H1 (cell line): Measurements from ENCODE around the gene TMEM108. TPM values are rescaled to one million over a fixed set of nuclear protein-coding genes. Genes with fewer than 3 reads are reported as not detected.

Source experiments
- CTCF ChIA-PET: fragments of 300-600 bp; sonication (Branson Sonifier 250); formaldehyde crosslinking; loops from one replicate; lab custom pipeline; 2021; ENCODE audit not compliant: partially characterized antibody; lab: Charles Lee
- POLR2A ChIA-PET: fragments of 300-600 bp; sonication (Branson Sonifier 250); formaldehyde crosslinking; loops from one replicate; lab custom pipeline; 2021; ENCODE audit warnings: inconsistent platforms; ENCODE audit not compliant: partially characterized antibody; lab: Charles Lee
- DNase-seq, 2 experiments: peaks; one replicate each; pipeline versions ENCODE4 v3.0.0 to v3.0.0-alpha.2; 2010 to 2022; ENCODE audit warnings: low spot score in 2 of 2, low read depth in 1 of 2, mixed read lengths in 1 of 2
- FAIRE-seq: peaks from 2 replicates; lab custom pipeline; 2011; peaks lifted over from hg19 to GRCh38; lab: Jason Lieb, UNC
- H2AFZ ChIP-seq: 2 replicates; pipeline ENCODE4 v1.8.1; 2012; ENCODE audit warnings: low read length, inconsistent platforms
- H2AK5ac ChIP-seq: 2 replicates; pipeline ENCODE4 v1.6.1; 2013; ENCODE audit warnings: low read depth, low read length
- H2BK120ac ChIP-seq: replicated peaks from 2 replicates; pipeline ENCODE3; 2013; ENCODE audit warnings: low read depth, low read length, inconsistent platforms
- H2BK12ac ChIP-seq: 2 replicates; pipeline ENCODE4 v1.6.1; 2013; ENCODE audit warnings: low read depth, low read length
- H2BK15ac ChIP-seq: 2 replicates; pipeline ENCODE4 v1.6.1; 2013; ENCODE audit warnings: low read length
- H2BK20ac ChIP-seq: 2 replicates; pipeline ENCODE4 v1.6.1; 2013; ENCODE audit warnings: low read length
- H2BK5ac ChIP-seq: 2 replicates; pipeline ENCODE4 v1.6.1; 2013; ENCODE audit warnings: low read depth, low read length
- H3K14ac ChIP-seq: 2 replicates; pipeline ENCODE4 v1.6.1; 2013; ENCODE audit warnings: inconsistent platforms; ENCODE audit not compliant: insufficient read length
- H3K18ac ChIP-seq: 2 replicates; pipeline ENCODE4 v1.6.1; 2013; ENCODE audit warnings: low read length; ENCODE audit errors: extremely low read depth
- H3K23ac ChIP-seq: 2 replicates; pipeline ENCODE4 v1.6.1; 2013; ENCODE audit warnings: inconsistent platforms; ENCODE audit not compliant: insufficient read length
- H3K23me2 ChIP-seq: 2 replicates; pipeline ENCODE4 v1.6.1; 2013; ENCODE audit warnings: low read depth, low read length
- H3K27ac ChIP-seq: 2 replicates; pipeline ENCODE4 v1.6.1; 2011; ENCODE audit warnings: low read depth, low read length, inconsistent platforms
- H3K27me3 ChIP-seq, 4 experiments: replicated peaks in 1 of 4; 1 replicate in 1 of 4; 2 replicates in 3 of 4; pipeline versions ENCODE4 v1.6.1 to v1.8.1; 2011 to 2013; ENCODE audit warnings: low read length in 3 of 4, mild to moderate bottlenecking in 3 of 4, inconsistent platforms in 2 of 4, mixed read lengths in 2 of 4, moderate library complexity in 1 of 4; ENCODE audit not compliant: control insufficient read depth in 3 of 4, insufficient read depth in 3 of 4; ENCODE audit errors: extremely low read depth in 1 of 4
- H3K36me3 ChIP-seq, 4 experiments: 2 replicates each; pipeline versions ENCODE4 v1.6.1 to v1.8.1; 2011 to 2013; ENCODE audit warnings: mild to moderate bottlenecking in 4 of 4, low read length in 3 of 4, moderate library complexity in 2 of 4, control low read depth in 1 of 4, inconsistent platforms in 1 of 4; ENCODE audit not compliant: insufficient read depth in 4 of 4, control insufficient read depth in 2 of 4
- H3K4ac ChIP-seq: replicated peaks from 2 replicates; pipeline ENCODE3; 2013; ENCODE audit warnings: low read length, low read depth, mixed read lengths, inconsistent platforms; ENCODE audit not compliant: insufficient read length
- H3K4me1 ChIP-seq, 4 experiments: replicated peaks in 1 of 4; 1 replicate in 1 of 4; 2 replicates in 3 of 4; pipeline versions ENCODE4 v1.6.1 to v1.8.1; 2011 to 2013; ENCODE audit warnings: low read length in 3 of 4, inconsistent platforms in 2 of 4, mixed read lengths in 1 of 4; ENCODE audit not compliant: insufficient read depth in 4 of 4, control insufficient read depth in 3 of 4
- H3K4me2 ChIP-seq, 2 experiments: 2 replicates each; pipeline versions ENCODE4 v1.6.1 to v1.8.1; 2011 to 2013; ENCODE audit warnings: low read depth in 2 of 2, low read length in 2 of 2, control low read depth in 1 of 2, inconsistent platforms in 1 of 2, mild to moderate bottlenecking in 1 of 2; ENCODE audit not compliant: insufficient read depth in 1 of 2
- H3K4me3 ChIP-seq, 4 experiments: fragments of 200-600, 300-600 bp in 1 of 4; sonication (generic), shearing (Covaris generic), sonication (Bioruptor Twin) in 1 of 4; 2 replicates each; pipeline versions ENCODE4 v1.5.1 to v1.8.1; 2011 to 2016; ENCODE audit warnings: low read length in 4 of 4, low read depth in 3 of 4, control low read depth in 2 of 4, inconsistent platforms in 2 of 4, mild to moderate bottlenecking in 2 of 4, mixed read lengths in 1 of 4, moderate library complexity in 1 of 4; ENCODE audit not compliant: insufficient read depth in 2 of 4; ENCODE audit errors: extremely low read depth in 1 of 4
- H3K56ac ChIP-seq: replicated peaks from 2 replicates; pipeline ENCODE3; 2013; ENCODE audit warnings: low read depth, mild to moderate bottlenecking, mixed read lengths, low read length, inconsistent platforms; ENCODE audit not compliant: insufficient read length
- H3K79me1 ChIP-seq: 2 replicates; pipeline ENCODE4 v1.6.1; 2013; ENCODE audit warnings: low read depth, low read length, control low read depth
- H3K79me2 ChIP-seq, 2 experiments: 2 replicates each; pipeline versions ENCODE4 v1.6.1 to v1.8.1; 2012 to 2013; ENCODE audit warnings: low read length in 2 of 2, mild to moderate bottlenecking in 2 of 2, inconsistent platforms in 1 of 2; ENCODE audit not compliant: insufficient read depth in 2 of 2, control insufficient read depth in 1 of 2
- H3K9ac ChIP-seq, 4 experiments: replicated peaks in 1 of 4; 1 replicate in 1 of 4; 2 replicates in 3 of 4; pipeline versions ENCODE4 v1.6.1 to v1.8.1; 2011 to 2013; ENCODE audit warnings: low read depth in 3 of 4, low read length in 3 of 4, control low read depth in 2 of 4, mild to moderate bottlenecking in 2 of 4, moderate library complexity in 2 of 4, inconsistent platforms in 1 of 4; ENCODE audit errors: extremely low read depth in 1 of 4
- H3K9me3 ChIP-seq, 2 experiments: 2 replicates each; pipeline versions ENCODE4 v1.6.1 to v1.8.1; 2012 to 2013; ENCODE audit warnings: mild to moderate bottlenecking in 2 of 2, moderate library complexity in 2 of 2, control low read depth in 1 of 2, inconsistent platforms in 1 of 2, low read depth in 1 of 2, low read length in 1 of 2, mixed read lengths in 1 of 2; ENCODE audit not compliant: insufficient read depth in 2 of 2
- H4K20me1 ChIP-seq, 2 experiments: replicated peaks in 1 of 2; 2 replicates each; pipeline versions ENCODE3 to v1.8.1; 2011 to 2013; ENCODE audit warnings: inconsistent platforms in 2 of 2, low read length in 2 of 2, mild to moderate bottlenecking in 1 of 2; ENCODE audit not compliant: insufficient read depth in 2 of 2, control insufficient read depth in 1 of 2
- H4K5ac ChIP-seq: 2 replicates; pipeline ENCODE4 v1.6.1; 2013; ENCODE audit warnings: low read length, low read depth, mixed read lengths, inconsistent platforms; ENCODE audit not compliant: insufficient read length
- H4K8ac ChIP-seq: 2 replicates; pipeline ENCODE4 v1.8.0; 2013; ENCODE audit warnings: mild to moderate bottlenecking, moderate library complexity, low read length, inconsistent platforms; ENCODE audit not compliant: insufficient read depth; ENCODE audit errors: extremely low read depth
- H4K91ac ChIP-seq: replicated peaks from 2 replicates; pipeline ENCODE3; 2013; ENCODE audit warnings: low read length, mixed read lengths, inconsistent platforms; ENCODE audit not compliant: insufficient read length
- BACH1 ChIP-seq: IDR thresholded peaks from 2 replicates; pipeline ENCODE4 v1.6.1; 2012; ENCODE audit warnings: low read length, improper control_type of control experiment
- EP300 ChIP-seq, 2 experiments: IDR thresholded peaks; 1 replicate in 1 of 2; 2 replicates in 1 of 2; pipeline ENCODE4 v1.6.1; 2011 to 2012; ENCODE audit warnings: low read depth in 2 of 2, low read length in 2 of 2, mild to moderate bottlenecking in 2 of 2, borderline replicate concordance in 1 of 2, inconsistent platforms in 1 of 2, moderate library complexity in 1 of 2
- RAD21 ChIP-seq, 2 experiments: IDR thresholded peaks in 1 of 2; conservative IDR thresholded peaks in 1 of 2; 2 replicates each; pipeline ENCODE4 v1.6.1; 2011; ENCODE audit warnings: low read depth in 2 of 2, low read length in 2 of 2, improper control_type of control experiment in 1 of 2, inconsistent platforms in 1 of 2, mild to moderate bottlenecking in 1 of 2, moderate library complexity in 1 of 2
- SIRT6 ChIP-seq: IDR thresholded peaks from one replicate; pipeline ENCODE4 v1.7.1; 2012; ENCODE audit warnings: low read length, inconsistent platforms
- SP2 ChIP-seq: IDR thresholded peaks from 2 replicates; pipeline ENCODE4 v1.6.1; 2012; ENCODE audit warnings: mild to moderate bottlenecking, low read length, inconsistent platforms
- TAF7 ChIP-seq: optimal IDR thresholded peaks from 2 replicates; pipeline ENCODE3; 2011; ENCODE audit warnings: low read depth, mild to moderate bottlenecking, inconsistent platforms, low read length, moderate library complexity, borderline replicate concordance
- WGBS, 2 experiments: shearing (Covaris generic) in 1 of 2; methylation state at CpG; one replicate each; pipeline versions ENCODE4 v1.1.6 to v1.1.7; 2013 to 2015; ENCODE audit warnings: low lambda C conversion rate in 2 of 2, mixed read lengths in 2 of 2, inconsistent platforms in 1 of 2, low coverage in 1 of 2, missing lambda C conversion rate in 1 of 2; ENCODE audit not compliant: insufficient replicate concordance in 2 of 2, insufficient coverage in 1 of 2, insufficient read length in 1 of 2; ENCODE audit errors: extremely low coverage in 1 of 2, missing lambda C conversion rate in 1 of 2; 5-methylcytosine and 5-hydroxymethylcytosine counted together
- polyA plus RNA-seq, 7 experiments: library from polyadenylated mRNA; depleted of rRNA in 3 of 7; stranded (reverse) in 5 of 7; unstranded in 2 of 7; fragments of >200 nt in 5 of 7; fragments of 200-250 nt in 2 of 7; gene quantifications; 1 replicate in 5 of 7; 2 replicates in 1 of 7; 4 replicates in 1 of 7; pipeline versions ENCODE4 v1.2.1 to v1.2.3, GENCODE V29; 2011 to 2013; ENCODE audit warnings: missing spikeins in 2 of 7, mixed read lengths in 2 of 7
- total RNA-seq: library from RNA; stranded (reverse); fragmentation: NEBNext Ultra II Directional; extraction: Animal tissue kit (Norgen Biotek cat#: 25700); gene quantifications from 2 replicates; pipeline ENCODE4 v1.2.1, GENCODE V29; 2021

The TMEM108 gene
- total and polyA plus RNA-seq, 2 of the 8 experiments (the other 6 are each of a cell fraction or from before 2014, with no cell fraction given), result 14.3 to 16.2 TPM

DNA sequence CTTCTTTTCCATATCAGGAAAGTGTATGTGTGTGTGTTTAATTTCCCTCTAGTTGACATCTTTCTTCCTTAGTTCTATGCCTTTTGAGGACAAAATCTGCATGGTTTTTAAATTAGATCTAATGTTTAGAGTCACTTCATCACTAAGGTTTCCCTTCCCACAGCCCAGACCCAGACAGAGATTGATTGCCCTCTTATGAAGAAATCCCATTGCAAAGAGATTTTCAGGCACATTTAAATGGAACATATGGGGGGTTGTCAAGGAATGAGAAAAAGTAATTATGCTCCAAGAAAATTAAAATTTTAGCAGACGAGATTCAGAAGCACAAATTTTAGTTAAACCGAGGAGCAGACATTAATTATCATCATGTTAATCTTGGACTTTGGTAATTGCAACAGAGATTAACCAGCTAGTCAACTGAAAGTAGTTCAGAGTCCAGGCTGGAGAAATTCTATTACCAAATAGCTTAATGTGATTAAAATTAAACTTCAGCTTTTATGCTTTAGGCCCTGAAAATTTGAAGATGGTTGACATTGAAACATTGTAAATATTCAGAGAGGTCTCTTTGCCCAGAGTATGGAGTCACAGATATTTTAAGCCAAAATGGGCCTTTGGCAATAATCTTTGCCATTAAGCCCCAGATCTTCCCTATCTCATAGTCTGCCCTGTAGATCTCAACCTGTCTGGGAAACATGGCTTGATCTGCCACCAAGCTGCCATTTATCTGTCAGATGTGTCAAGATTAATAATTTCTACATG is 143.4 kb downstream of the TMEM108 start:
- no peaks in the 10 kb centered on the region for H3K27me3 ChIP-seq
- DNase-seq, result no peak
- H3K56ac ChIP-seq, result no peak overlapping the region
- no peak overlapping the region for H3K27ac ChIP-seq
- no peaks in the 10 kb centered on the region for H3K9me3 ChIP-seq
- no peak overlapping the region for H2BK20ac ChIP-seq
- H4K91ac ChIP-seq, result no peak overlapping the region
- H3K79me2 ChIP-seq, result no peaks in the 10 kb centered on the region
- no peak overlapping the region for H3K18ac ChIP-seq
- no peak overlapping the region for H3K4me2 ChIP-seq
- no peak overlapping the region for H4K5ac ChIP-seq
- no peak overlapping the region for H3K4me3 ChIP-seq
- CTCF ChIA-PET, result interaction anchor here (1.2 kb wide), 1 partner anchor 202 kb away, joined by 3 read pairs; no protein-coding TSS in a partner anchor
- H3K4ac ChIP-seq, result no peak overlapping the region
- no peak overlapping the region for H3K9ac ChIP-seq
- no peak overlapping the region for H3K14ac ChIP-seq
- H2AK5ac ChIP-seq, result no peak overlapping the region
- POLR2A ChIA-PET, result interaction anchor here (1.2 kb wide), 1 partner anchor 58 kb away, joined by 3 read pairs; no protein-coding TSS in a partner anchor
- no peak overlapping the region for H2BK12ac ChIP-seq
- no peaks in the 10 kb centered on the region for H4K20me1 ChIP-seq
- H3K4me1 ChIP-seq, result no peaks in the 10 kb centered on the region
- no peak overlapping the region for H2BK5ac ChIP-seq
- no peak overlapping the region for H2BK15ac ChIP-seq
- H3K23ac ChIP-seq, result no peak overlapping the region
- no peak overlapping the region for H2AFZ ChIP-seq
- H2BK120ac ChIP-seq, result no peak overlapping the region
- no peak for FAIRE-seq
- no peak overlapping the region for H4K8ac ChIP-seq
- TF ChIP-seq BACH1 (no peak), EP300 (IDR thresholded peaks at IDR 0.05; ENCODE audit: borderline replicate concordance in 1 of 2, low read depth in 2 of 2, low read length in 2 of 2) (no peak), SIRT6 (no peak), TAF7 (no peak), RAD21 (IDR thresholded peaks at IDR 0.05 in 1 of 2, conservative IDR thresholded peaks at IDR 0.05 in 1 of 2; ENCODE audit: low read depth in 2 of 2, low read length in 2 of 2) (no peak), SP2 (no peak)
- no peaks in the 10 kb centered on the region for H3K36me3 ChIP-seq
- no peaks in the 10 kb centered on the region for H3K79me1 ChIP-seq
- 93% methylated on average over 2 of the region's 2 CpGs; no CpG with 5 or more reads in 1 of the 2 experiments for WGBS, 2 experiments
- H3K23me2 ChIP-seq, result no peaks in the 10 kb centered on the region
